Esophagus squamous epithelium (tissue), 4 donors: Measurements from ENCODE around the gene DPYSL4.

Source experiments
- CTCF ChIP-seq, 6 experiments: fragments of 450-650 bp in 4 of 6; fragments of 200-600 bp in 2 of 6; sonication (generic) in 2 of 6; IDR thresholded peaks; one replicate each; pipeline ENCODE4 v1.5.1; 2016 to 2019; ENCODE audit warnings: antibody characterized with exemption in 6 of 6, mild to moderate bottlenecking in 4 of 6, moderate library complexity in 4 of 6
- POLR2A ChIP-seq, 4 donors: fragments of 450-650 bp; IDR thresholded peaks; one replicate each; pipeline ENCODE4 v1.6.1; 2017; ENCODE audit warnings: antibody characterized with exemption in 4 of 4, mild to moderate bottlenecking in 4 of 4, moderate library complexity in 3 of 4

DNA sequence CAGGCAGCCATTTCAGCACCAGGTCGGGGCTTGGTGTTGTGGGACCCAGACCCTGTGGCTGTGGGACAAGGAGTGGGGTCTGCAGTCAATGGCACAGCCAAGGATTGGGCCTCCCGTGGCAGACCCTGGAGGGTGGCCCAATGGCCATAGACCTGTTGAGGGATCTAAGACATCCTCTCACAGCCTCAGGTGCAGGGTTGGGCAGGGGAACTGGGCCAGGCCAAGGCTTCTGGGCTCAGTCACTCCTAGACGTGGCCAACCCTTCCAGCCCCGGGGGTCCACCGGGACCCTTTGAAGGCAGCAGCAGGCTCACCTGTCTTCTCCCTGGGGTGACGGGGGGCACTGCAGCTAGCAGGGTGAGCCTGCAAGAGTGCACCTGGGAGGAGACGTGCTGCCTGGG is 45.7 kb upstream of the DPYSL4 start:
- TF ChIP-seq CTCF (IDR thresholded peaks at IDR 0.05) (no peak), POLR2A (IDR thresholded peaks at IDR 0.05) (no peak)
